ENCODE results near the gene ARFGEF3. TPM values are rescaled to one million over a fixed set of nuclear protein-coding genes. Genes with fewer than 3 reads are reported as not detected.

Gene ARFGEF3
- total and polyA plus RNA-seq, 3 experiments from 2014 or later = 0.09 to 0.11 TPM; not detected in 1

GRCh38 chr6:138225953-138226352, 64.2 kb downstream of the ARFGEF3 start:
- Histone ChIP-seq H3K9me3 (ENCODE audit: low read length) (no peaks in the 10 kb centered on the region), H3K4me3 (ENCODE audit: low read length) (no peak overlapping the region), H3K27ac (ENCODE audit: low read depth, low read length) (no peak overlapping the region), H3K36me3 (ENCODE audit: insufficient read depth, low read length) (no peaks in the 10 kb centered on the region), H3K27me3 (ENCODE audit: insufficient read depth, low read length, poor library complexity, severe bottlenecking) (no peaks in the 10 kb centered on the region), H3K4me1 (ENCODE audit: insufficient read depth, low read length) (no peaks in the 10 kb centered on the region)
- Mint-ChIP-seq H3K36me3 (no peaks in the 10 kb centered on the region), H3K9me3 (no peaks in the 10 kb centered on the region), H3K27me3 (peaks cover 3 to 38% of the 10 kb centered on the region in 2 donors), H3K4me1 (no peaks in the 10 kb centered on the region), H3K27ac (no peak overlapping the region), H3K4me3 (no peak overlapping the region)
- ChIA-PET CTCF (no interaction called here), POLR2A (no interaction called here)
- no peak for DNase-seq

DNA sequence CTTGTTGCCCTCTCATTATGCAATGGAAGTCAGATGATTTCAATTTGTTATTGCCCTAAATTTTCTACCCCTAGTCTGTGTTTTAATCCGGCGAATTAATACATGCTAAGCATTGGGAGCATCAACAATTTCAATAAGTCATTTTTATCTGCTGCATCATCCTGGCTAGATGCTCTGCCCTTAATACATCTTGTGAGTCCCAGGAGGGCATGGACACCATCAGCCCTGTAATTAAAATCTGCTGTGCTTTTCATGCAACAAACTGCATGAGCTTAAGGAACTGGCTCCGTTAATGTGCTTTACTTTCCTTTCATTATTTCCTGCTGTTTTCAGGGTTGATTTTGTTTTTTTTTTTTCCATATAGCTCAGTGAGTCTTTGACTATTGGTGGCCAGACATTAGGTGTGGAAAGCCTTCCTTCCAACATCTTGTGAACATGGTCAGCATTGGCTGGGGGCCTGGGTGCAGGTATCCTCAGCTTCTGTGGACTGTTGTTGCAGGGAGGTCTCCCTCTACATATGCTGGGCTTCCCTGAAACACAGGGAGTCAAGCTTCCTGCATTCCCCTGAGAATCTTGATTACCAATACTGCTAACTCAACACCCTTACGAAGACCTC, 65.1 kb downstream of the ARFGEF3 start:
- no peaks in the 10 kb centered on the region for H3K4me1 ChIP-seq (ENCODE audit: insufficient read depth, low read length)
- CTCF ChIA-PET = no interaction called here
- Mint-ChIP-seq H3K4me3 (no peak overlapping the region), H3K27ac (no peak overlapping the region), H3K36me3 (no peaks in the 10 kb centered on the region), H3K9me3 (no peaks in the 10 kb centered on the region), H3K4me1 (no peaks in the 10 kb centered on the region), H3K27me3 (peaks cover 3 to 38% of the 10 kb centered on the region in 2 donors)
- no peaks in the 10 kb centered on the region for H3K27me3 ChIP-seq (ENCODE audit: insufficient read depth, low read length, poor library complexity, severe bottlenecking)
- no peak overlapping the region for H3K27ac ChIP-seq (ENCODE audit: low read depth, low read length)
- no peak overlapping the region for H3K4me3 ChIP-seq (ENCODE audit: low read length)
- no peaks in the 10 kb centered on the region for H3K9me3 ChIP-seq (ENCODE audit: low read length)
- no peak for DNase-seq
- POLR2A ChIA-PET = no interaction called here
- no peaks in the 10 kb centered on the region for H3K36me3 ChIP-seq (ENCODE audit: insufficient read depth, low read length)

GRCh38 chr6:138227316-138227781, 65.6 kb downstream of the ARFGEF3 start:
- no peak overlapping the region for H3K27ac Mint-ChIP-seq

DNA sequence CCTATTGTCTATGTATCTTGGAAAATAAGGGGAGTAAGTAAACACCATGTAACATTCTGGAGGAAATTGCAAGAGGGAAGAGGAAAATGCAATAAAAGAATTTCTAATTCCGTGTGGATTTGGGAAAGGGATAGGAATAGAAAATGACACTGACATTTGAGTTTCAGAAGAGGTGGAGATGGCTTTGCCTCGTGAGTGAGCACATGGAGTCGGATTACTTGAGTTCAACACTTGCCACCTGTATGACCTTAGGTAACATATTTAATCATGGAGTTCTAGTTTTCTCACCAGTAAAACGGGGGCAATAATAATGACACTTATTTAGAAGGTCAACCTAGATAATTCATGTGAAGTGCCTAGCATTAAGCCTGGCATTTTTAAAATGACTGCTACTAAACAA, 67.3 kb downstream of the ARFGEF3 start:
- H3K4me3 Mint-ChIP-seq = no peak overlapping the region
- H3K9me3 Mint-ChIP-seq = no peaks in the 10 kb centered on the region

More at GRCh38 chr6:138227316-138227781, 65.6 kb downstream of the ARFGEF3 start:
- no peaks in the 10 kb centered on the region for H3K4me1 Mint-ChIP-seq
- H3K36me3 ChIP-seq (ENCODE audit: insufficient read depth, low read length) = no peaks in the 10 kb centered on the region
- H3K36me3 Mint-ChIP-seq = no peaks in the 10 kb centered on the region
- no peaks in the 10 kb centered on the region for H3K9me3 ChIP-seq (ENCODE audit: low read length)
- no peak overlapping the region for H3K4me3 Mint-ChIP-seq
- H3K27me3 ChIP-seq (ENCODE audit: insufficient read depth, low read length, poor library complexity, severe bottlenecking) = no peaks in the 10 kb centered on the region
- H3K9me3 Mint-ChIP-seq = no peaks in the 10 kb centered on the region
- no peak overlapping the region for H3K27ac ChIP-seq (ENCODE audit: low read depth, low read length)
- H3K4me1 ChIP-seq (ENCODE audit: insufficient read depth, low read length) = no peaks in the 10 kb centered on the region
- no peak for DNase-seq
- ChIA-PET CTCF (no interaction called here), POLR2A (no interaction called here)
- H3K4me3 ChIP-seq (ENCODE audit: low read length) = no peak overlapping the region
- peaks cover 3 to 38% of the 10 kb centered on the region in 2 donors for H3K27me3 Mint-ChIP-seq

DNA sequence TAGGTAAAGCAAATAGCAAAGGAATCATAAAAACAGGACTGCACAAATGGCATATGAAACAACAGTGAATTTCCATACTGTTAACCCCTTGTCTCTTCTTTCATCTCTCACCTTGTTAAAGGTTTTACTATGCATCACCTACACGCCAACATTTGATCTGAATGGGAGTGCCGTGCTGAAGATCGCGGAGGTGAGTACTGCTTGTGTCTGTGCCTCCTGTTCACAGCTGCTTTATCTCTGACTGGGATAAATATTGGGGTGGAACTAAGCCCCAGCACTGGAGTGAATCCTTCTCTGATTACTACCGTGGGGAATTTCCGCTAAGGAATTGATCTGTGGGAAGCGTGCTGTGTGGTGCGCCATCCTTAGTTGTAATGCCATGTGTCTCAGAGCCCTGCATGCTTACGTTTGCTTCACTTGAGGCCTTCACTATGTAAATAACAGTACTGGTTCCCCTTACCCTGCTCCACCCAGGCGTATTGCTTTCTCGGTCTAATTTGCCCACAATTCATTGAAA, 68.0 kb downstream of the ARFGEF3 start:
- Histone ChIP-seq H3K27me3 (ENCODE audit: insufficient read depth, low read length, poor library complexity, severe bottlenecking) (no peaks in the 10 kb centered on the region), H3K9me3 (ENCODE audit: low read length) (no peaks in the 10 kb centered on the region), H3K4me3 (ENCODE audit: low read length) (no peak overlapping the region), H3K4me1 (ENCODE audit: insufficient read depth, low read length) (no peaks in the 10 kb centered on the region), H3K27ac (ENCODE audit: low read depth, low read length) (no peak overlapping the region), H3K36me3 (ENCODE audit: insufficient read depth, low read length) (no peaks in the 10 kb centered on the region)
- no peak overlapping the region for H3K4me3 Mint-ChIP-seq
- CTCF ChIA-PET = no interaction called here
- peaks cover 3 to 38% of the 10 kb centered on the region in 2 donors for H3K27me3 Mint-ChIP-seq
- no peaks in the 10 kb centered on the region for H3K9me3 Mint-ChIP-seq
- H3K36me3 Mint-ChIP-seq = no peaks in the 10 kb centered on the region
- DNase-seq = no peak
- H3K4me1 Mint-ChIP-seq = no peaks in the 10 kb centered on the region
- H3K27ac Mint-ChIP-seq = no peak overlapping the region
- POLR2A ChIA-PET = no interaction called here

More for the DNA sequence above, 67.3 kb downstream of the ARFGEF3 start:
- H3K27ac Mint-ChIP-seq = no peak overlapping the region
- H3K4me1 Mint-ChIP-seq = no peaks in the 10 kb centered on the region
- H3K4me1 ChIP-seq (ENCODE audit: insufficient read depth, low read length) = no peaks in the 10 kb centered on the region
- no peaks in the 10 kb centered on the region for H3K27me3 ChIP-seq (ENCODE audit: insufficient read depth, low read length, poor library complexity, severe bottlenecking)
- peaks cover 3 to 43% of the 10 kb centered on the region in 2 donors for H3K27me3 Mint-ChIP-seq
- no peaks in the 10 kb centered on the region for H3K36me3 Mint-ChIP-seq
- no peaks in the 10 kb centered on the region for H3K9me3 ChIP-seq (ENCODE audit: low read length)
- POLR2A ChIA-PET = no interaction called here
- no peak overlapping the region for H3K4me3 ChIP-seq (ENCODE audit: low read length)
- no peak for DNase-seq
- CTCF ChIA-PET = no interaction called here
- no peak overlapping the region for H3K27ac ChIP-seq (ENCODE audit: low read depth, low read length)
- H3K36me3 ChIP-seq (ENCODE audit: insufficient read depth, low read length) = no peaks in the 10 kb centered on the region

- no peaks in the 10 kb centered on the region for H3K36me3 Mint-ChIP-seq
- H3K27ac ChIP-seq (ENCODE audit: low read depth, low read length) = no peak overlapping the region
- H3K9me3 ChIP-seq (ENCODE audit: low read length) = no peaks in the 10 kb centered on the region
- H3K4me3 Mint-ChIP-seq = no peak overlapping the region
- H3K27me3 Mint-ChIP-seq = peaks cover 3 to 35% of the 10 kb centered on the region in 2 donors
- no peaks in the 10 kb centered on the region for H3K4me1 Mint-ChIP-seq
- no peak overlapping the region for H3K27ac Mint-ChIP-seq
- H3K27me3 ChIP-seq (ENCODE audit: insufficient read depth, low read length, poor library complexity, severe bottlenecking) = no peaks in the 10 kb centered on the region
- H3K4me1 ChIP-seq (ENCODE audit: insufficient read depth, low read length) = no peaks in the 10 kb centered on the region
- ChIA-PET CTCF (no interaction called here), POLR2A (no interaction called here)
- no peak for DNase-seq
- H3K9me3 Mint-ChIP-seq = no peaks in the 10 kb centered on the region
- H3K4me3 ChIP-seq (ENCODE audit: low read length) = no peak overlapping the region
- H3K36me3 ChIP-seq (ENCODE audit: insufficient read depth, low read length) = no peaks in the 10 kb centered on the region
These were observed 68.5 kb downstream of the ARFGEF3 start for GRCh38 chr6:138230221-138230620.

DNA sequence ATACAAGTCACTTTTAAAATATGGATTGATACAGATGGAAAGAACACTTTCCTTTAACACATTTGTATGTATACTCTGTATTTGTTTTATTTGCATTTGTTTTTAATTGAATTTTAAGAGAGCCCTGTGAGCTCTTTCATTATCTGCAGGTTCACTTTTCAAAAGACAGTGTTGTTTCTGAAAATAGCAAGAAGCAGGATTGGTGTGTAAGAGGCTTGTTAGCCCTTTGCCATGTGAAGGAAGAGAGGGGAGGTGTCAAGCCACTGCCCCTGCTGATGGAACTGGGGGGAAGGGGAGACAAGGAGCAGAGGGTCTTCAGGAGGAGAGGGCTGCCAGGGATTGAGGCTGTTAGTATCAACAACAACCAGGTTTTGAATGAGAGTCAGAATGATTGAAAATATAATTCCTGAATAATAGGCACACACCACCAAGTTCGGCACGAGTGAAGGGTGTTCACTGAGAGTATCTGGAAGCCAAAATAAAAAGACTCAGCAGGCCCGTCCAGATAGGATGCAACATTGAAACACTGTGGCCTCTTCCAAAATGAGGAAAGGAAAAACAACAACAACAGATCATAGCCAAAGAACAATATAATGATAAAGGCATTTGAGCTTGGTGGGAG, 69.1 kb downstream of the ARFGEF3 start:
- POLR2A ChIA-PET = no interaction called here
- H3K4me3 Mint-ChIP-seq = no peak overlapping the region
- peaks cover 3 to 33% of the 10 kb centered on the region in 2 donors for H3K27me3 Mint-ChIP-seq
- H3K9me3 Mint-ChIP-seq = no peaks in the 10 kb centered on the region
- H3K4me3 ChIP-seq (ENCODE audit: low read length) = no peak overlapping the region
- no peak for DNase-seq
- H3K27ac ChIP-seq (ENCODE audit: low read depth, low read length) = no peak overlapping the region
- CTCF ChIA-PET = interaction anchor here (1.3 kb wide), 1 partner anchor 8 kb away, joined by 4 read pairs; no protein-coding TSS in a partner anchor
- no peaks in the 10 kb centered on the region for H3K4me1 ChIP-seq (ENCODE audit: insufficient read depth, low read length)
- H3K36me3 ChIP-seq (ENCODE audit: insufficient read depth, low read length) = no peaks in the 10 kb centered on the region
- H3K27me3 ChIP-seq (ENCODE audit: insufficient read depth, low read length, poor library complexity, severe bottlenecking) = no peaks in the 10 kb centered on the region
- no peak overlapping the region for H3K27ac Mint-ChIP-seq
- H3K9me3 ChIP-seq (ENCODE audit: low read length) = no peaks in the 10 kb centered on the region
- no peaks in the 10 kb centered on the region for H3K4me1 Mint-ChIP-seq
- no peaks in the 10 kb centered on the region for H3K36me3 Mint-ChIP-seq

DNA sequence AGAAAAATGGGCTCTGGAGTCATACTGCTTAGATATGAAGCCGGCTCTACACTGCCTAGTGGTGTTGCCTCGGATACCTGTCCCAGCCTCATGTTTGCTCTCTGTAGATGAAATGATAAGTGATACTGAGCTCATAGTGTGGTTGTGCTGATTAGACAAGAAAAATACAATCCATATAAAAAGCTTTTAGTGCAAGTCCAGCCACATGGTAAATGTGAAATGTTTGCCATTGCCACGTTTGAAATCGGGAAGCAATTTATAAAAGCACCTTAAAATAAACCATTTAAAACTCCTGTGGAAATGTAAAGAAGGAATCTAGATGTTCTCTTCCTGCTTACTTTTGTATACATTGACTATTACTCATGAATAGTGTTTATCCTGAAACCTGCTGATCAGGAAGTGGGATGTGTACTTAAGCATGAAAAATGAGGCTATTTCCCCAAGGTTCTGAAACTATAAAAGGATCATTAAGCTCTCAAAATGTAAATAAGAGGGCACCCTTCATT, 69.7 kb downstream of the ARFGEF3 start:
- no peaks in the 10 kb centered on the region for H3K27me3 ChIP-seq (ENCODE audit: insufficient read depth, low read length, poor library complexity, severe bottlenecking)
- no peaks in the 10 kb centered on the region for H3K9me3 ChIP-seq (ENCODE audit: low read length)
- H3K4me3 Mint-ChIP-seq = no peak overlapping the region
- POLR2A ChIA-PET = no interaction called here
- H3K4me1 ChIP-seq (ENCODE audit: insufficient read depth, low read length) = no peaks in the 10 kb centered on the region
- peaks cover 2 to 31% of the 10 kb centered on the region in 2 donors for H3K27me3 Mint-ChIP-seq
- no peak for DNase-seq
- H3K27ac Mint-ChIP-seq = no peak overlapping the region
- no peaks in the 10 kb centered on the region for H3K36me3 ChIP-seq (ENCODE audit: insufficient read depth, low read length)
- no peaks in the 10 kb centered on the region for H3K9me3 Mint-ChIP-seq
- no peak overlapping the region for H3K4me3 ChIP-seq (ENCODE audit: low read length)
- CTCF ChIA-PET = interaction anchor here (1.3 kb wide), 1 partner anchor 9 kb away, joined by 4 read pairs; no protein-coding TSS in a partner anchor
- H3K36me3 Mint-ChIP-seq = no peaks in the 10 kb centered on the region
- no peak overlapping the region for H3K27ac ChIP-seq (ENCODE audit: low read depth, low read length)
- no peaks in the 10 kb centered on the region for H3K4me1 Mint-ChIP-seq
